Stomach (tissue), 9 donors: ENCODE results near the gene REC114. TPM values are rescaled to one million over a fixed set of nuclear protein-coding genes. Genes with fewer than 3 reads are reported as not detected.
A peak's percentile ranks its signal among the peaks of the same experiment; 100 is the strongest.

Experiments
- DNase-seq, 2 donors: peaks; one replicate each; pipeline versions ENCODE4 v3.0.0 to v3.0.0-alpha.2; 2013 to 2019
- H3K27ac ChIP-seq, 5 donors: fragments of 200-600 bp in 4 of 5; sonication (generic) in 4 of 5; one replicate each; pipeline ENCODE4 v1.5.1; 2013 to 2019; ENCODE audit warnings: mild to moderate bottlenecking in 1 of 5, moderate library complexity in 1 of 5
- H3K27me3 ChIP-seq, 3 donors: fragments of 200-600 bp; sonication (generic); one replicate each; pipeline ENCODE4 v1.5.1; 2017 to 2019; ENCODE audit warnings: mixed run types in 1 of 3
- H3K36me3 ChIP-seq, 4 donors: fragments of 200-600 bp; sonication (generic); 1 replicate in 3 of 4; 2 replicates in 1 of 4; pipeline ENCODE4 v1.5.1; 2016 to 2019
- H3K4me1 ChIP-seq, 4 donors: fragments of 200-600 bp; sonication (generic); one replicate each; pipeline ENCODE4 v1.5.1; 2016 to 2019
- H3K4me3 ChIP-seq, 4 donors: fragments of 200-600 bp; sonication (generic) in 3 of 4; one replicate each; pipeline ENCODE4 v1.5.1; 2016 to 2019; ENCODE audit warnings: mild to moderate bottlenecking in 1 of 4
- H3K9me3 ChIP-seq, 4 donors: fragments of 200-600 bp; sonication (generic); one replicate each; pipeline ENCODE4 v1.5.1; 2016 to 2019
- CTCF ChIP-seq, 7 experiments: fragments of 450-650 bp in 4 of 7; fragments of 200-600 bp in 3 of 7; sonication (generic) in 3 of 7; IDR thresholded peaks; one replicate each; pipeline ENCODE4 v1.5.1; 2016 to 2019; ENCODE audit warnings: antibody characterized with exemption in 7 of 7, control low read depth in 2 of 7, mild to moderate bottlenecking in 1 of 7
- EP300 ChIP-seq: sonication (generic); formaldehyde crosslinking; IDR thresholded peaks from one replicate; pipeline ENCODE4 v1.6.1; 2017; ENCODE audit warnings: antibody characterized with exemption
- POLR2A ChIP-seq, 4 donors: fragments of 450-650 bp; IDR thresholded peaks; one replicate each; pipeline ENCODE4 v1.6.1; 2016; ENCODE audit warnings: antibody characterized with exemption in 4 of 4, control low read depth in 2 of 4, mild to moderate bottlenecking in 1 of 4, moderate library complexity in 1 of 4
- POLR2AphosphoS5 ChIP-seq, 3 donors: sonication (generic); formaldehyde crosslinking; IDR thresholded peaks; one replicate each; pipeline ENCODE4 v1.6.1; 2016; ENCODE audit warnings: antibody characterized with exemption in 3 of 3
- WGBS, 5 donors: extraction: QIAGEN DNeasy Blood & Tissue Kit in 3 of 5; methylation state at CpG; one replicate each; pipeline versions ENCODE4 v1.1.5 to v1.1.7; 2013 to 2018; 5-methylcytosine and 5-hydroxymethylcytosine counted together
- intact Hi-C: fragments of 100-400 bp; cut with DNase I; formaldehyde crosslinking; loops from one replicate; pipeline ENCODE4 v1.15.1; 2023; ENCODE audit warnings: low total_unique reads
- polyA plus RNA-seq, 3 donors: library from polyadenylated mRNA; stranded (reverse); fragments of 200-250 nt; gene quantifications; one replicate each; pipeline ENCODE4 v1.2.3, GENCODE V29; 2013
- total RNA-seq, 5 donors: library from RNA; depleted of rRNA; stranded (reverse); fragments of >200 nt; gene quantifications; one replicate each; pipeline versions ENCODE4 v1.1.0 to v1.2.3, GENCODE V29; 2014 to 2016
- donor health status: healthy with polysubstance abuse.
- donor health status: Bipolar disorder and iron deficiency.
- donor health status: healthy.

The REC114 gene
- total and polyA plus RNA-seq, 8 donors = not detected

DNA sequence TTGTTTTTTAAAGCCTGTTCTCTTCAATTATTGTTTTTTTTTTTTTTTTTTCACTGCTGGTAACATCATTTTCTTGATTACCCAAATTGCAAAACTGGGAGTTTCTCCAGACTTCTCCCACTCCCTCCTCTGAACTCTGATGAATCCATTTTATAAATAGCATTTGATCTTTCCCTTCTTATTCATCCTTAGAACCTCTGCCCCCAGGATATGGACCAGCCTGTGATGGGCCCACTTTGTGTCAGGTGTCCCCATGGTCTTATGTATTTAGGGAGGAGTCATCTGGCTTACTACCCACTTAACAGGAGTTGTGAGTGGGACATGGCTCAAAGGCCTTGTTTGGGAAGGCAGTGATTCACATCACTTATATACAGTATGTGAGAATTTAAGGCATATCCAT lies 57.7 kb downstream of the REC114 start:
- intact Hi-C loops = no loop called here
- Histone ChIP-seq H3K9me3 (no peaks in the 10 kb centered on the region), H3K4me3 (no peak overlapping the region), H3K27ac (no peak overlapping the region), H3K4me1 (no peaks in the 10 kb centered on the region), H3K27me3 (no peaks in the 10 kb centered on the region), H3K36me3 (no peaks in the 10 kb centered on the region)
- TF ChIP-seq POLR2A (IDR thresholded peaks at IDR 0.05) (no peak), EP300 (no peak), CTCF (IDR thresholded peaks at IDR 0.05) (no peak), POLR2AphosphoS5 (IDR thresholded peaks at IDR 0.05) (no peak)
- DNase-seq = no peak

DNA sequence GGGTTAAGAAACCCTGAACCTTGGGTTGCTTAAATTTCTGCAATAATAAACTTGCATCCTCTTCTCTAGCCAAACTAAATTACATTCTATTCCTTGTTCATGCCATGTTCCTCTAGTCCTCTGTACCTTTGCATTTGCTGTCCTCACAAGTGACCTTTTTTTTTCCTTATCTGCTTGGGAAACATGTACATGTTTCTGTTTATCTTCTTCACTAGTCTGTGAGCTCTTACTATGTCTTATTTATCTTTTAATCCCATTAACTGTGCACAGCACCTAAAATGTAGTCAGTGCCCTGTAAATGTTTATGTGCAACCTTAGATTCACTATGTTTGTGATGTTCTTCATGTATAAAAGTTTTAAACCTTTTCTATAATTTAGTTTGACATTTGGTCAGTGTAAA lies 61.9 kb downstream of the REC114 start:
- TF ChIP-seq POLR2A (IDR thresholded peaks at IDR 0.05) (no peak), CTCF (IDR thresholded peaks at IDR 0.05) (no peak)
- Histone ChIP-seq H3K36me3 (no peaks in the 10 kb centered on the region), H3K9me3 (no peaks in the 10 kb centered on the region), H3K27ac (no peak overlapping the region), H3K27me3 (no peaks in the 10 kb centered on the region), H3K4me1 (no peaks in the 10 kb centered on the region), H3K4me3 (no peak overlapping the region)
- no peak for DNase-seq
- intact Hi-C loops = no loop called here

GRCh38 chr15:73515527-73515926 lies 72.6 kb downstream of the REC114 start:
- intact Hi-C loops = no loop called here
- Histone ChIP-seq H3K4me3 (no peak overlapping the region), H3K27ac (no peak overlapping the region), H3K27me3 (no peaks in the 10 kb centered on the region), H3K36me3 (no peaks in the 10 kb centered on the region), H3K9me3 (no peaks in the 10 kb centered on the region), H3K4me1 (no peaks in the 10 kb centered on the region)
- no peak for TF ChIP-seq CTCF (IDR thresholded peaks at IDR 0.05)
- TF ChIP-seq POLR2A (IDR thresholded peaks at IDR 0.05) = no peak
- no peak for TF ChIP-seq POLR2AphosphoS5 (IDR thresholded peaks at IDR 0.05)
- TF ChIP-seq EP300 = no peak
- DNase-seq = peak in 1 of 2 donors; percentile 19
- WGBS, 5 donors = 76 to 89% (median 80%) methylated on average over 1 of the region's 1 CpG

- WGBS, 5 donors = 84 to 92% (median 90%) methylated on average over 2 of the region's 2 CpGs
- intact Hi-C loops = no loop called here
These were observed 74.6 kb downstream of the REC114 start for GRCh38 chr15:73517566-73517965.

More at GRCh38 chr15:73517566-73517965, 74.6 kb downstream of the REC114 start:
- no peak overlapping the region for H3K27ac ChIP-seq
- TF ChIP-seq CTCF (IDR thresholded peaks at IDR 0.05) (no peak), EP300 (no peak), POLR2A (IDR thresholded peaks at IDR 0.05) (no peak), POLR2AphosphoS5 (IDR thresholded peaks at IDR 0.05) (no peak)
- no peak for DNase-seq
- H3K27me3 ChIP-seq = no peaks in the 10 kb centered on the region
- H3K9me3 ChIP-seq = no peaks in the 10 kb centered on the region
- no peaks in the 10 kb centered on the region for H3K36me3 ChIP-seq
- H3K4me3 ChIP-seq = no peak overlapping the region
- no peaks in the 10 kb centered on the region for H3K4me1 ChIP-seq
